BE2C (cell line): ENCODE measurements around the gene ATXN10.

ENCODE experiments used
- DNase-seq: peaks from one replicate; pipeline ENCODE4 v3.0.0-alpha.2; 2020
- H3K27me3 ChIP-seq: fragments of 250-450 bp; sonication (Bioruptor Pico); 2 replicates; pipeline ENCODE4 v1.5.1; 2020; ENCODE audit warnings: mild to moderate bottlenecking
- H3K36me3 ChIP-seq: fragments of 250-450 bp; sonication (Bioruptor Pico); 2 replicates; pipeline ENCODE4 v1.5.1; 2020; ENCODE audit warnings: mild to moderate bottlenecking
- H3K4me1 ChIP-seq: fragments of 250-450 bp; sonication (Bioruptor Pico); 2 replicates; pipeline ENCODE4 v1.5.1; 2020
- H3K4me3 ChIP-seq: 2 replicates; pipeline ENCODE4 v1.5.1; 2011; ENCODE audit warnings: low read depth, low read length
- H3K9me3 ChIP-seq: fragments of 250-450 bp; sonication (Bioruptor Pico); 2 replicates; pipeline ENCODE4 v1.5.1; 2020
- CTCF ChIP-seq: IDR thresholded peaks from 2 replicates; pipeline ENCODE4 v1.5.1; 2012; ENCODE audit warnings: mild to moderate bottlenecking, low read depth, low read length

The ATXN10 gene

GRCh38 chr22:45775062-45775461 is 103.4 kb downstream of the ATXN10 start:
- no peaks in the 10 kb centered on the region for H3K9me3 ChIP-seq
- no peak for TF ChIP-seq CTCF
- H3K4me1 ChIP-seq = no peaks in the 10 kb centered on the region
- no peak for DNase-seq
- H3K27me3 ChIP-seq = no peaks in the 10 kb centered on the region
- H3K4me3 ChIP-seq = no peak overlapping the region
- peaks cover 9% of the 10 kb centered on the region for H3K36me3 ChIP-seq

- Histone ChIP-seq H3K4me3 (no peak overlapping the region), H3K9me3 (no peaks in the 10 kb centered on the region), H3K36me3 (peaks cover 6% of the 10 kb centered on the region), H3K27me3 (no peaks in the 10 kb centered on the region), H3K4me1 (no peaks in the 10 kb centered on the region)
- no peak for DNase-seq
- TF ChIP-seq CTCF = no peak
Measured at GRCh38 chr22:45775569-45776312, 104.1 kb downstream of the ATXN10 start.

- no peak for TF ChIP-seq CTCF
- Histone ChIP-seq H3K4me1 (no peaks in the 10 kb centered on the region), H3K4me3 (no peak overlapping the region), H3K9me3 (no peaks in the 10 kb centered on the region), H3K27me3 (no peaks in the 10 kb centered on the region), H3K36me3 (peaks cover 6% of the 10 kb centered on the region)
- DNase-seq = no peak
Measured at GRCh38 chr22:45776313-45776585, 104.6 kb downstream of the ATXN10 start.

- no peak for DNase-seq
- H3K4me1 ChIP-seq = no peaks in the 10 kb centered on the region
- peaks cover 10% of the 10 kb centered on the region for H3K36me3 ChIP-seq
- no peak for TF ChIP-seq CTCF
- H3K4me3 ChIP-seq = no peak overlapping the region
- no peaks in the 10 kb centered on the region for H3K9me3 ChIP-seq
- H3K27me3 ChIP-seq = no peaks in the 10 kb centered on the region
Measured at GRCh38 chr22:45777046-45777851, 105.6 kb downstream of the ATXN10 start.

GRCh38 chr22:45777852-45778375 is 106.3 kb downstream of the ATXN10 start:
- TF ChIP-seq CTCF = no peak
- H3K4me3 ChIP-seq = no peak overlapping the region
- peaks cover 10% of the 10 kb centered on the region for H3K36me3 ChIP-seq
- no peaks in the 10 kb centered on the region for H3K27me3 ChIP-seq
- no peaks in the 10 kb centered on the region for H3K4me1 ChIP-seq
- no peaks in the 10 kb centered on the region for H3K9me3 ChIP-seq
- no peak for DNase-seq

GRCh38 chr22:45781459-45781858 is 109.8 kb downstream of the ATXN10 start:
- no peaks in the 10 kb centered on the region for H3K27me3 ChIP-seq
- H3K4me1 ChIP-seq = no peaks in the 10 kb centered on the region
- peaks cover 10% of the 10 kb centered on the region for H3K36me3 ChIP-seq
- H3K9me3 ChIP-seq = no peaks in the 10 kb centered on the region
- no peak overlapping the region for H3K4me3 ChIP-seq
- no peak for TF ChIP-seq CTCF
- no peak for DNase-seq
